Measurements from ENCODE around the gene KDM3B.

DNA sequence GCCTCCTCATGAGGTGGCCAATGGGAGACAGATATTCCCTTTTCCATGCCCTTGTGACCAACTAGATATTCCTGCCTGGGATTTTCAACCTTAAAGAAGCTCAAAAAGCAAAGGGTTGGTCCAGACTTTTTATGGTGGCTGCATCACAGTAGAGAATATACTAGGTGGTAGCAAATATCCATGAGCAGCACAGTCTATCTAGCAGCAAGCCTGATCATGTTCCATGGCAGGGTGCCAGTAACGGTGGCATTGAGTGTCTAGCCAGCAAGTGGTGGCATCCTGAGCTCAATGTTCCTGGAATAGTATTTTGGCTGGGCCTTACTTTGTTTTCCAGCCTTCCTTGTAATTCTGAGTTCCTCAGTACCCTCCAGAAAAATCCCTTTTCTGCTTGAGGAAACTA lies 46.7 kb upstream of the KDM3B start:
- TF ChIP-seq, protein P1, sequence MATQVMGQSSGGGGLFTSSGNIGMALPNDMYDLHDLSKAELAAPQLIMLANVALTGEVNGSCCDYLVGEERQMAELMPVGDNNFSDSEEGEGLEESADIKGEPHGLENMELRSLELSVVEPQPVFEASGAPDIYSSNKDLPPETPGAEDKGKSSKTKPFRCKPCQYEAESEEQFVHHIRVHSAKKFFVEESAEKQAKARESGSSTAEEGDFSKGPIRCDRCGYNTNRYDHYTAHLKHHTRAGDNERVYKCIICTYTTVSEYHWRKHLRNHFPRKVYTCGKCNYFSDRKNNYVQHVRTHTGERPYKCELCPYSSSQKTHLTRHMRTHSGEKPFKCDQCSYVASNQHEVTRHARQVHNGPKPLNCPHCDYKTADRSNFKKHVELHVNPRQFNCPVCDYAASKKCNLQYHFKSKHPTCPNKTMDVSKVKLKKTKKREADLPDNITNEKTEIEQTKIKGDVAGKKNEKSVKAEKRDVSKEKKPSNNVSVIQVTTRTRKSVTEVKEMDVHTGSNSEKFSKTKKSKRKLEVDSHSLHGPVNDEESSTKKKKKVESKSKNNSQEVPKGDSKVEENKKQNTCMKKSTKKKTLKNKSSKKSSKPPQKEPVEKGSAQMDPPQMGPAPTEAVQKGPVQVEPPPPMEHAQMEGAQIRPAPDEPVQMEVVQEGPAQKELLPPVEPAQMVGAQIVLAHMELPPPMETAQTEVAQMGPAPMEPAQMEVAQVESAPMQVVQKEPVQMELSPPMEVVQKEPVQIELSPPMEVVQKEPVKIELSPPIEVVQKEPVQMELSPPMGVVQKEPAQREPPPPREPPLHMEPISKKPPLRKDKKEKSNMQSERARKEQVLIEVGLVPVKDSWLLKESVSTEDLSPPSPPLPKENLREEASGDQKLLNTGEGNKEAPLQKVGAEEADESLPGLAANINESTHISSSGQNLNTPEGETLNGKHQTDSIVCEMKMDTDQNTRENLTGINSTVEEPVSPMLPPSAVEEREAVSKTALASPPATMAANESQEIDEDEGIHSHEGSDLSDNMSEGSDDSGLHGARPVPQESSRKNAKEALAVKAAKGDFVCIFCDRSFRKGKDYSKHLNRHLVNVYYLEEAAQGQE (IDR thresholded peaks at IDR 0.05): no peak
- TF ChIP-seq, protein P2, sequence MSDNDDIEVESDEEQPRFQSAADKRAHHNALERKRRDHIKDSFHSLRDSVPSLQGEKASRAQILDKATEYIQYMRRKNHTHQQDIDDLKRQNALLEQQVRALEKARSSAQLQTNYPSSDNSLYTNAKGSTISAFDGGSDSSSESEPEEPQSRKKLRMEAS (IDR thresholded peaks at IDR 0.05): no peak
- TF ChIP-seq, protein P3, sequence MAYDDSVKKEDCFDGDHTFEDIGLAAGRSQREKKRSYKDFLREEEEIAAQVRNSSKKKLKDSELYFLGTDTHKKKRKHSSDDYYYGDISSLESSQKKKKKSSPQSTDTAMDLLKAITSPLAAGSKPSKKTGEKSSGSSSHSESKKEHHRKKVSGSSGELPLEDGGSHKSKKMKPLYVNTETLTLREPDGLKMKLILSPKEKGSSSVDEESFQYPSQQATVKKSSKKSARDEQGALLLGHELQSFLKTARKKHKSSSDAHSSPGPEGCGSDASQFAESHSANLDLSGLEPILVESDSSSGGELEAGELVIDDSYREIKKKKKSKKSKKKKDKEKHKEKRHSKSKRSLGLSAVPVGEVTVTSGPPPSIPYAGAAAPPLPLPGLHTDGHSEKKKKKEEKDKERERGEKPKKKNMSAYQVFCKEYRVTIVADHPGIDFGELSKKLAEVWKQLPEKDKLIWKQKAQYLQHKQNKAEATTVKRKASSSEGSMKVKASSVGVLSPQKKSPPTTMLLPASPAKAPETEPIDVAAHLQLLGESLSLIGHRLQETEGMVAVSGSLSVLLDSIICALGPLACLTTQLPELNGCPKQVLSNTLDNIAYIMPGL (CRISPR knock-in tag; IDR thresholded peaks at IDR 0.05; ENCODE audit: borderline replicate concordance): no peak
- TF ChIP-seq POLR2A (IDR thresholded peaks at IDR 0.05; ENCODE audit: low read length): no peak
- TF ChIP-seq RNF2 (IDR thresholded peaks at IDR 0.05; ENCODE audit: borderline replicate concordance, low read depth): no peak
- TF ChIP-seq, protein P4, sequence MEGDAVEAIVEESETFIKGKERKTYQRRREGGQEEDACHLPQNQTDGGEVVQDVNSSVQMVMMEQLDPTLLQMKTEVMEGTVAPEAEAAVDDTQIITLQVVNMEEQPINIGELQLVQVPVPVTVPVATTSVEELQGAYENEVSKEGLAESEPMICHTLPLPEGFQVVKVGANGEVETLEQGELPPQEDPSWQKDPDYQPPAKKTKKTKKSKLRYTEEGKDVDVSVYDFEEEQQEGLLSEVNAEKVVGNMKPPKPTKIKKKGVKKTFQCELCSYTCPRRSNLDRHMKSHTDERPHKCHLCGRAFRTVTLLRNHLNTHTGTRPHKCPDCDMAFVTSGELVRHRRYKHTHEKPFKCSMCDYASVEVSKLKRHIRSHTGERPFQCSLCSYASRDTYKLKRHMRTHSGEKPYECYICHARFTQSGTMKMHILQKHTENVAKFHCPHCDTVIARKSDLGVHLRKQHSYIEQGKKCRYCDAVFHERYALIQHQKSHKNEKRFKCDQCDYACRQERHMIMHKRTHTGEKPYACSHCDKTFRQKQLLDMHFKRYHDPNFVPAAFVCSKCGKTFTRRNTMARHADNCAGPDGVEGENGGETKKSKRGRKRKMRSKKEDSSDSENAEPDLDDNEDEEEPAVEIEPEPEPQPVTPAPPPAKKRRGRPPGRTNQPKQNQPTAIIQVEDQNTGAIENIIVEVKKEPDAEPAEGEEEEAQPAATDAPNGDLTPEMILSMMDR (IDR thresholded peaks at IDR 0.05): no peak
- no peak for TF ChIP-seq RARB (CRISPR knock-in tag; IDR thresholded peaks at IDR 0.05)
- no peak for TF ChIP-seq RCOR1 (IDR thresholded peaks at IDR 0.05; ENCODE audit: low read depth, low read length)
- TF ChIP-seq, protein P5, sequence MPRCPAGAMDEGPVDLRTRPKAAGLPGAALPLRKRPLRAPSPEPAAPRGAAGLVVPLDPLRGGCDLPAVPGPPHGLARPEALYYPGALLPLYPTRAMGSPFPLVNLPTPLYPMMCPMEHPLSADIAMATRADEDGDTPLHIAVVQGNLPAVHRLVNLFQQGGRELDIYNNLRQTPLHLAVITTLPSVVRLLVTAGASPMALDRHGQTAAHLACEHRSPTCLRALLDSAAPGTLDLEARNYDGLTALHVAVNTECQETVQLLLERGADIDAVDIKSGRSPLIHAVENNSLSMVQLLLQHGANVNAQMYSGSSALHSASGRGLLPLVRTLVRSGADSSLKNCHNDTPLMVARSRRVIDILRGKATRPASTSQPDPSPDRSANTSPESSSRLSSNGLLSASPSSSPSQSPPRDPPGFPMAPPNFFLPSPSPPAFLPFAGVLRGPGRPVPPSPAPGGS (IDR thresholded peaks at IDR 0.05): no peak
- TF ChIP-seq, protein P6, sequence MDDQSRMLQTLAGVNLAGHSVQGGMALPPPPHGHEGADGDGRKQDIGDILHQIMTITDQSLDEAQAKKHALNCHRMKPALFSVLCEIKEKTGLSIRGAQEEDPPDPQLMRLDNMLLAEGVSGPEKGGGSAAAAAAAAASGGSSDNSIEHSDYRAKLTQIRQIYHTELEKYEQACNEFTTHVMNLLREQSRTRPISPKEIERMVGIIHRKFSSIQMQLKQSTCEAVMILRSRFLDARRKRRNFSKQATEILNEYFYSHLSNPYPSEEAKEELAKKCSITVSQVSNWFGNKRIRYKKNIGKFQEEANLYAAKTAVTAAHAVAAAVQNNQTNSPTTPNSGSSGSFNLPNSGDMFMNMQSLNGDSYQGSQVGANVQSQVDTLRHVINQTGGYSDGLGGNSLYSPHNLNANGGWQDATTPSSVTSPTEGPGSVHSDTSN (IDR thresholded peaks at IDR 0.05): no peak
- TF ChIP-seq CEBPB (IDR thresholded peaks at IDR 0.05): no peak
- TF ChIP-seq MYC (IDR thresholded peaks at IDR 0.05; ENCODE audit: borderline replicate concordance, low read length): no peak
